Measurements from ENCODE around the gene PWWP2B.

GRCh38 chr10:132391676-132392020, 5.4 kb upstream of the PWWP2B start:
- TF ChIP-seq CTCF (IDR thresholded peaks at IDR 0.05; ENCODE audit: insufficient read depth, low read depth, low read length), result no peak
- TF ChIP-seq EZH2 (IDR thresholded peaks at IDR 0.05; ENCODE audit: insufficient read depth, low read length), result no peak
